Stimulated activated CD4-positive, alpha-beta T cell treated with anti-CD3 and anti-CD28 coated beads, Interleukin-15, amount 100 ng/mL, for 48 hours (primary cell): ENCODE results near the gene LAMTOR1.
"Not testable (repeated sequence)": the region's sequence is repeated elsewhere in the genome, so short reads cannot be mapped to it uniquely, and the experiment has no call there.

Experiments
- DNase-seq, 2 donors: peaks; one replicate each; pipeline ENCODE4 v3.0.0-alpha.2; 2020; ENCODE audit warnings: low read depth in 2 of 2

Gene LAMTOR1

GRCh38 chr11:72102946-72103753, at the start of gene LAMTOR1:
Gene LAMTOR1, minus strand, starts transcription at chr11:72103297. Its CDS starts 73 bp downstream, at chr11:72103224.
- peak; percentile 98 to 99 for DNase-seq

- no peak for DNase-seq
Observed at GRCh38 chr11:72150882-72151281, 47.8 kb upstream of the LAMTOR1 start.

- DNase-seq: no peak
Observed at GRCh38 chr11:72146625-72147024, 43.5 kb upstream of the LAMTOR1 start.

- DNase-seq: no peak
Observed at GRCh38 chr11:72144807-72145565, 41.9 kb upstream of the LAMTOR1 start.

GRCh38 chr11:72142543-72142942, 39.4 kb upstream of the LAMTOR1 start:
- not testable (repeated sequence) for DNase-seq

GRCh38 chr11:72142086-72142485, 39.0 kb upstream of the LAMTOR1 start:
- DNase-seq: not testable (repeated sequence)

- peak; percentile 10 to 23 for DNase-seq
Observed at GRCh38 chr11:72141066-72141465, 38.0 kb upstream of the LAMTOR1 start.

- no peak for DNase-seq
Observed at GRCh38 chr11:72140661-72141060, 37.6 kb upstream of the LAMTOR1 start.

- no peak for DNase-seq
Observed at GRCh38 chr11:72139500-72139899, 36.4 kb upstream of the LAMTOR1 start.

GRCh38 chr11:72138821-72139390, 35.8 kb upstream of the LAMTOR1 start:
- DNase-seq: no peak

- no peak for DNase-seq
Observed at GRCh38 chr11:72136684-72137262, 33.7 kb upstream of the LAMTOR1 start.

- no peak for DNase-seq
Observed at GRCh38 chr11:72135891-72136683, 33.0 kb upstream of the LAMTOR1 start.

- not testable (repeated sequence) for DNase-seq
Observed at GRCh38 chr11:72135473-72135872, 32.4 kb upstream of the LAMTOR1 start, which contains the start of gene FOLR3. Gene FOLR3, plus strand, starts transcription at chr11:72135725. Its CDS starts 228 bp downstream, at chr11:72135953.

GRCh38 chr11:72132646-72133045, 29.5 kb upstream of the LAMTOR1 start:
- no peak for DNase-seq

- DNase-seq: no peak
Observed at GRCh38 chr11:72129381-72129780, 26.3 kb upstream of the LAMTOR1 start.

GRCh38 chr11:72127923-72128322, 24.8 kb upstream of the LAMTOR1 start:
- no peak for DNase-seq

GRCh38 chr11:72125956-72126355, 22.9 kb upstream of the LAMTOR1 start:
- DNase-seq: no peak

GRCh38 chr11:72124046-72124445, 20.9 kb upstream of the LAMTOR1 start:
- DNase-seq: no peak

GRCh38 chr11:72123117-72123653, 20.1 kb upstream of the LAMTOR1 start:
- no peak for DNase-seq

- no peak for DNase-seq
Observed at GRCh38 chr11:72122607-72123006, 19.5 kb upstream of the LAMTOR1 start.

- DNase-seq: no peak
Observed at GRCh38 chr11:72120930-72121329, 17.8 kb upstream of the LAMTOR1 start.
